CD4-positive, alpha-beta T cell (primary cell): ENCODE results near the gene RUFY3. TPM values are rescaled to one million over a fixed set of nuclear protein-coding genes. Genes with fewer than 3 reads are reported as not detected.
"Not testable (repeated sequence)": the region's sequence is repeated elsewhere in the genome, so short reads cannot be mapped to it uniquely, and the experiment has no call there.

Experiments used
- ATAC-seq: fragments of 200-7000 bp; cut with Tn5 transposase; one replicate; pipeline ENCODE4 v1.10.0; 2022; ENCODE audit warnings: mild to moderate bottlenecking; ENCODE audit not compliant: poor library complexity
- CTCF ChIA-PET: fragments of 350-600 bp; sonication (Branson Sonifier 250); formaldehyde crosslinking; loops from one replicate; lab custom pipeline; 2021; ENCODE audit warnings: antibody characterized with exemption, inconsistent platforms; lab: Charles Lee
- POLR2A ChIA-PET: fragments of 350-600 bp; sonication (Branson Sonifier 250); formaldehyde crosslinking; loops from one replicate; lab custom pipeline; 2021; ENCODE audit warnings: antibody characterized with exemption, inconsistent platforms; lab: Charles Lee
- DNase-seq, 14 experiments: peaks; one replicate each; pipeline ENCODE4 v3.0.0-alpha.2; 2013 to 2020; ENCODE audit warnings: mixed read lengths in 2 of 14
- H3K27ac ChIP-seq, 2 donors: one replicate each; pipeline versions ENCODE4 v1.5.1 to v1.7.0; 2013; ENCODE audit warnings: low read length in 2 of 2, low read depth in 1 of 2, mild to moderate bottlenecking in 1 of 2
- H3K27me3 ChIP-seq, 2 experiments: 1 replicate in 1 of 2; 2 replicates in 1 of 2; pipeline versions ENCODE4 v1.6.1 to v1.7.0; 2013; ENCODE audit warnings: low read length in 2 of 2, control low read depth in 1 of 2, mild to moderate bottlenecking in 1 of 2, moderate library complexity in 1 of 2; ENCODE audit not compliant: insufficient read depth in 2 of 2, control insufficient read depth in 1 of 2
- H3K36me3 ChIP-seq: one replicate; pipeline ENCODE4 v1.6.1; 2013; ENCODE audit warnings: low read length, control low read depth; ENCODE audit not compliant: insufficient read depth
- H3K4me1 ChIP-seq: one replicate; pipeline ENCODE4 v1.6.1; 2013; ENCODE audit warnings: low read length, control low read depth; ENCODE audit not compliant: insufficient read depth
- H3K4me3 ChIP-seq: one replicate; pipeline ENCODE4 v1.5.1; 2013; ENCODE audit warnings: mild to moderate bottlenecking, low read length, moderate library complexity
- H3K9me3 ChIP-seq, 2 experiments: 1 replicate in 1 of 2; 2 replicates in 1 of 2; pipeline versions ENCODE4 v1.6.1 to v1.7.0; 2013; ENCODE audit warnings: low read length in 2 of 2, mild to moderate bottlenecking in 2 of 2, control low read depth in 1 of 2, moderate library complexity in 1 of 2; ENCODE audit not compliant: control insufficient read depth in 1 of 2, insufficient read depth in 1 of 2
- H3K27ac Mint-ChIP-seq: one replicate; pipeline ENCODE4 v1.8.0; 2020; ENCODE audit warnings: mixed read lengths
- H3K27me3 Mint-ChIP-seq: one replicate; pipeline ENCODE4 v1.8.0; 2021; ENCODE audit warnings: mixed read lengths
- H3K36me3 Mint-ChIP-seq: one replicate; pipeline ENCODE4 v1.8.0; 2021; ENCODE audit warnings: low read depth, mixed read lengths
- H3K4me1 Mint-ChIP-seq: one replicate; pipeline ENCODE4 v1.8.0; 2021; ENCODE audit warnings: low read depth, mixed read lengths
- H3K4me3 Mint-ChIP-seq: one replicate; pipeline ENCODE4 v1.8.0; 2020; ENCODE audit warnings: mild to moderate bottlenecking, mixed read lengths
- H3K9me3 Mint-ChIP-seq: one replicate; pipeline ENCODE4 v1.8.0; 2020; ENCODE audit warnings: mixed read lengths
- CTCF ChIP-seq: fragments of 200-600 bp; IDR thresholded peaks from one replicate; pipeline ENCODE4 v1.8.0; 2022; ENCODE audit warnings: antibody characterized with exemption, mild to moderate bottlenecking
- intact Hi-C, 2 experiments: fragments of 100-400 bp; cut with DNase I in 1 of 2; cut with micrococcal nuclease in 1 of 2; formaldehyde crosslinking; loops; one replicate each; pipeline versions ENCODE4 v1.15.1 to v1.9.0; 2023 to 2025; cut with DNase I, micrococcal nuclease
- total RNA-seq, 174 experiments: library from RNA in 2 of 174; stranded (reverse) in 2 of 174; gene quantifications; one replicate each; pipeline ENCODE4 v1.2.3 and lab custom pipeline; 2021 to 2026

The RUFY3 gene
- total RNA-seq, 2 experiments from 2014 or later: 18.0 to 18.1 TPM

- H3K9me3 ChIP-seq: no peaks in the 10 kb centered on the region
- peaks cover 15% of the 10 kb centered on the region for H3K4me1 Mint-ChIP-seq
- POLR2A ChIA-PET: no interaction called here
- H3K27ac Mint-ChIP-seq: no peak overlapping the region
- no peak overlapping the region for H3K4me3 ChIP-seq
- H3K27me3 ChIP-seq: no peaks in the 10 kb centered on the region
- ATAC-seq (no peak), DNase-seq (no peak)
- H3K4me3 Mint-ChIP-seq: no peak overlapping the region
- intact Hi-C loops: no loop called here
- no peaks in the 10 kb centered on the region for H3K9me3 Mint-ChIP-seq
- CTCF ChIA-PET: interaction anchor here (0.6 kb wide), 1 partner anchor 61 kb away, joined by 4 read pairs; no protein-coding TSS in a partner anchor
- TF ChIP-seq CTCF: no peak
- H3K36me3 ChIP-seq: peaks cover 8% of the 10 kb centered on the region
- H3K27ac ChIP-seq: no peak overlapping the region
- H3K36me3 Mint-ChIP-seq: peaks cover 39% of the 10 kb centered on the region
- H3K27me3 Mint-ChIP-seq: no peaks in the 10 kb centered on the region
- no peaks in the 10 kb centered on the region for H3K4me1 ChIP-seq
These were observed 39.6 kb downstream of the RUFY3 start for GRCh38 chr4:70761276-70761816.

GRCh38 chr4:70765368-70765767 is 43.6 kb downstream of the RUFY3 start:
- intact Hi-C loops: no loop called here
- Histone ChIP-seq H3K27me3 (no peaks in the 10 kb centered on the region), H3K4me3 (no peak overlapping the region), H3K9me3 (no peaks in the 10 kb centered on the region), H3K27ac (no peak overlapping the region), H3K4me1 (no peaks in the 10 kb centered on the region), H3K36me3 (peaks cover 16% of the 10 kb centered on the region)
- no peak for DNase-seq
- H3K27ac Mint-ChIP-seq: no peak overlapping the region
- POLR2A ChIA-PET: no interaction called here
- CTCF ChIA-PET: no interaction called here
- no peak for ATAC-seq
- H3K36me3 Mint-ChIP-seq: peaks cover 63% of the 10 kb centered on the region
- no peak for TF ChIP-seq CTCF
- peaks cover 7% of the 10 kb centered on the region for H3K4me1 Mint-ChIP-seq
- no peaks in the 10 kb centered on the region for H3K9me3 Mint-ChIP-seq
- no peaks in the 10 kb centered on the region for H3K27me3 Mint-ChIP-seq
- H3K4me3 Mint-ChIP-seq: no peak overlapping the region

- no peak overlapping the region for H3K4me3 ChIP-seq
- ChIA-PET CTCF (no interaction called here), POLR2A (no interaction called here)
- no peaks in the 10 kb centered on the region for H3K9me3 Mint-ChIP-seq
- H3K27me3 ChIP-seq: no peaks in the 10 kb centered on the region
- H3K4me3 Mint-ChIP-seq: no peak overlapping the region
- no peak for ATAC-seq
- intact Hi-C loops: no loop called here
- H3K4me1 ChIP-seq: no peaks in the 10 kb centered on the region
- no peak for DNase-seq
- no peaks in the 10 kb centered on the region for H3K27me3 Mint-ChIP-seq
- no peaks in the 10 kb centered on the region for H3K9me3 ChIP-seq
- peaks cover 12% of the 10 kb centered on the region for H3K4me1 Mint-ChIP-seq
- H3K27ac Mint-ChIP-seq: no peak overlapping the region
- no peak for TF ChIP-seq CTCF
- H3K36me3 ChIP-seq: peaks cover 16% of the 10 kb centered on the region
- H3K36me3 Mint-ChIP-seq: peaks cover 58% of the 10 kb centered on the region
- H3K27ac ChIP-seq: no peak overlapping the region
These were observed 46.7 kb downstream of the RUFY3 start for GRCh38 chr4:70768301-70768948.

GRCh38 chr4:70769396-70769795 is 47.6 kb downstream of the RUFY3 start:
- H3K27ac Mint-ChIP-seq, DNase-seq, H3K27me3 ChIP-seq, H3K4me3 Mint-ChIP-seq, intact Hi-C loops, CTCF ChIA-PET, POLR2A ChIA-PET, H3K9me3 Mint-ChIP-seq, ATAC-seq, H3K4me3 ChIP-seq, H3K27ac ChIP-seq, H3K27me3 Mint-ChIP-seq, H3K9me3 ChIP-seq, H3K4me1 ChIP-seq: not testable (repeated sequence)
- peaks cover 12% of the 10 kb centered on the region for H3K4me1 Mint-ChIP-seq
- H3K36me3 ChIP-seq: peaks cover 10% of the 10 kb centered on the region
- peaks cover 48% of the 10 kb centered on the region for H3K36me3 Mint-ChIP-seq
